Measurements from ENCODE around the gene BCLAF3. TPM values are rescaled to one million over a fixed set of nuclear protein-coding genes. Genes with fewer than 3 reads are reported as not detected.

The BCLAF3 gene
- total RNA-seq, 1 experiment from 2014 or later, result 6.0 TPM

DNA sequence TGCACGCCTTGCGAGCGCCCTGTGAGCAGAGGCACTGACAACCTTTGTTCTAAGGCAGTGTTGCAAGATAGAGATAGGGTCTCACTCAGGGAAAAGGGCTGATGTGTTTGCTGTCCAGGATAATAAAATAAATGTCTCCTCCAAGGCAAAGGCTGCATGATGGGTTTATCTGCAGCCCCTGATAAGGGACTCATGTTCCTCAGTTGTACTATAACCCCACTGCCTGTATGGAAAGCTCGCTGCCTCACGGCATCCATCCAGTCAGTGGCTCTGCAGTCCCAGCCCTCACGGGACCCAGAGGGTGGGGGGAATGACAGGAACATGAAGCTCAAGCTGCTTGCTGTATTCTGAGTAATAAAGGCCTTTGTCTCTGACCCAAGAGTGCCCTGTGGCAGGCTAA lies 22.6 kb downstream of the BCLAF3 start:
- no peaks in the 10 kb centered on the region for H3K36me3 ChIP-seq (ENCODE audit: control insufficient read depth, insufficient read depth, low read length)
- CTCF ChIA-PET, result no interaction called here
- no peak for TF ChIP-seq POLR2AphosphoS5 (IDR thresholded peaks at IDR 0.05; ENCODE audit: low read depth, low read length)
- TF ChIP-seq, protein P1, sequence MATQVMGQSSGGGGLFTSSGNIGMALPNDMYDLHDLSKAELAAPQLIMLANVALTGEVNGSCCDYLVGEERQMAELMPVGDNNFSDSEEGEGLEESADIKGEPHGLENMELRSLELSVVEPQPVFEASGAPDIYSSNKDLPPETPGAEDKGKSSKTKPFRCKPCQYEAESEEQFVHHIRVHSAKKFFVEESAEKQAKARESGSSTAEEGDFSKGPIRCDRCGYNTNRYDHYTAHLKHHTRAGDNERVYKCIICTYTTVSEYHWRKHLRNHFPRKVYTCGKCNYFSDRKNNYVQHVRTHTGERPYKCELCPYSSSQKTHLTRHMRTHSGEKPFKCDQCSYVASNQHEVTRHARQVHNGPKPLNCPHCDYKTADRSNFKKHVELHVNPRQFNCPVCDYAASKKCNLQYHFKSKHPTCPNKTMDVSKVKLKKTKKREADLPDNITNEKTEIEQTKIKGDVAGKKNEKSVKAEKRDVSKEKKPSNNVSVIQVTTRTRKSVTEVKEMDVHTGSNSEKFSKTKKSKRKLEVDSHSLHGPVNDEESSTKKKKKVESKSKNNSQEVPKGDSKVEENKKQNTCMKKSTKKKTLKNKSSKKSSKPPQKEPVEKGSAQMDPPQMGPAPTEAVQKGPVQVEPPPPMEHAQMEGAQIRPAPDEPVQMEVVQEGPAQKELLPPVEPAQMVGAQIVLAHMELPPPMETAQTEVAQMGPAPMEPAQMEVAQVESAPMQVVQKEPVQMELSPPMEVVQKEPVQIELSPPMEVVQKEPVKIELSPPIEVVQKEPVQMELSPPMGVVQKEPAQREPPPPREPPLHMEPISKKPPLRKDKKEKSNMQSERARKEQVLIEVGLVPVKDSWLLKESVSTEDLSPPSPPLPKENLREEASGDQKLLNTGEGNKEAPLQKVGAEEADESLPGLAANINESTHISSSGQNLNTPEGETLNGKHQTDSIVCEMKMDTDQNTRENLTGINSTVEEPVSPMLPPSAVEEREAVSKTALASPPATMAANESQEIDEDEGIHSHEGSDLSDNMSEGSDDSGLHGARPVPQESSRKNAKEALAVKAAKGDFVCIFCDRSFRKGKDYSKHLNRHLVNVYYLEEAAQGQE (IDR thresholded peaks at IDR 0.05; ENCODE audit: insufficient read depth in 1 of 2, low read depth in 2 of 2, low read length in 1 of 2), result no peak
- no peak for TF ChIP-seq SIN3A (IDR thresholded peaks at IDR 0.05; ENCODE audit: borderline replicate concordance, insufficient read depth, low read depth, low read length)
- TF ChIP-seq, protein P2, sequence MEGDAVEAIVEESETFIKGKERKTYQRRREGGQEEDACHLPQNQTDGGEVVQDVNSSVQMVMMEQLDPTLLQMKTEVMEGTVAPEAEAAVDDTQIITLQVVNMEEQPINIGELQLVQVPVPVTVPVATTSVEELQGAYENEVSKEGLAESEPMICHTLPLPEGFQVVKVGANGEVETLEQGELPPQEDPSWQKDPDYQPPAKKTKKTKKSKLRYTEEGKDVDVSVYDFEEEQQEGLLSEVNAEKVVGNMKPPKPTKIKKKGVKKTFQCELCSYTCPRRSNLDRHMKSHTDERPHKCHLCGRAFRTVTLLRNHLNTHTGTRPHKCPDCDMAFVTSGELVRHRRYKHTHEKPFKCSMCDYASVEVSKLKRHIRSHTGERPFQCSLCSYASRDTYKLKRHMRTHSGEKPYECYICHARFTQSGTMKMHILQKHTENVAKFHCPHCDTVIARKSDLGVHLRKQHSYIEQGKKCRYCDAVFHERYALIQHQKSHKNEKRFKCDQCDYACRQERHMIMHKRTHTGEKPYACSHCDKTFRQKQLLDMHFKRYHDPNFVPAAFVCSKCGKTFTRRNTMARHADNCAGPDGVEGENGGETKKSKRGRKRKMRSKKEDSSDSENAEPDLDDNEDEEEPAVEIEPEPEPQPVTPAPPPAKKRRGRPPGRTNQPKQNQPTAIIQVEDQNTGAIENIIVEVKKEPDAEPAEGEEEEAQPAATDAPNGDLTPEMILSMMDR (IDR thresholded peaks at IDR 0.05), result no peak
- TF ChIP-seq TCF7L2 (IDR thresholded peaks at IDR 0.05; ENCODE audit: low read depth, low read length), result no peak
- no peaks in the 10 kb centered on the region for H3K4me1 ChIP-seq (ENCODE audit: control insufficient read depth, insufficient read depth, low read length)
- H3K27me3 ChIP-seq (ENCODE audit: control insufficient read depth, insufficient read depth, low read length), result no peaks in the 10 kb centered on the region
- intact Hi-C loops (cut with micrococcal nuclease; ENCODE audit: unreplicated experiment), result no loop called here
- BruUV-seq (replicated peaks), result no TSS peak
- H3K27ac ChIP-seq (ENCODE audit: low read length), result no peak overlapping the region
- no peak for ATAC-seq
- H3K9me3 ChIP-seq (ENCODE audit: control insufficient read depth, insufficient read depth, low read depth, low read length), result no peaks in the 10 kb centered on the region
- in situ Hi-C loops (cut with HindIII; ENCODE audit: low pct_unique_long_range_greater_than_20kb, low sequenced_read_pairs), result no loop called here
- DNase-seq (ENCODE audit: low read depth, low spot score), result no peak
- POLR2A ChIA-PET, result interaction anchor here (0.6 kb wide), 1 partner anchor 18 kb away, joined by 3 read pairs; no protein-coding TSS in a partner anchor
- H3K4me3 ChIP-seq (ENCODE audit: low read depth in 2 of 2, low read length in 2 of 2), result no peak overlapping the region

- no peak for ATAC-seq
- no peak overlapping the region for H3K4me3 ChIP-seq (ENCODE audit: low read depth in 2 of 2, low read length in 2 of 2)
- intact Hi-C loops (cut with micrococcal nuclease; ENCODE audit: unreplicated experiment) (no loop called here), in situ Hi-C loops (cut with HindIII; ENCODE audit: low pct_unique_long_range_greater_than_20kb, low sequenced_read_pairs) (no loop called here)
- no peaks in the 10 kb centered on the region for H3K4me1 ChIP-seq (ENCODE audit: control insufficient read depth, insufficient read depth, low read length)
- POLR2A ChIA-PET, result no interaction called here
- H3K27ac ChIP-seq (ENCODE audit: low read length), result no peak overlapping the region
- H3K36me3 ChIP-seq (ENCODE audit: control insufficient read depth, insufficient read depth, low read length), result no peaks in the 10 kb centered on the region
- H3K9me3 ChIP-seq (ENCODE audit: control insufficient read depth, insufficient read depth, low read depth, low read length), result no peaks in the 10 kb centered on the region
- BruUV-seq (replicated peaks), result no TSS peak
- CTCF ChIA-PET, result no interaction called here
- TF ChIP-seq SIN3A (IDR thresholded peaks at IDR 0.05; ENCODE audit: borderline replicate concordance, insufficient read depth, low read depth, low read length) (no peak), TCF7L2 (IDR thresholded peaks at IDR 0.05; ENCODE audit: low read depth, low read length) (no peak), POLR2AphosphoS5 (IDR thresholded peaks at IDR 0.05; ENCODE audit: low read depth, low read length) (no peak)
- TF ChIP-seq, protein P1 (IDR thresholded peaks at IDR 0.05; ENCODE audit: insufficient read depth in 1 of 2, low read depth in 2 of 2, low read length in 1 of 2), result no peak
- TF ChIP-seq, protein P2 (IDR thresholded peaks at IDR 0.05), result no peak
- H3K27me3 ChIP-seq (ENCODE audit: control insufficient read depth, insufficient read depth, low read length), result no peaks in the 10 kb centered on the region
- no peak for DNase-seq (ENCODE audit: low read depth, low spot score)
Observed at GRCh38 chrX:19966056-19966455, 24.8 kb downstream of the BCLAF3 start.
